Activated CD4-positive, alpha-beta T cell treated with anti-CD3 and anti-CD28 coated beads for 24 hours (primary cell): ENCODE measurements around the gene COL4A2.

Experiments
- DNase-seq, 2 donors: peaks; one replicate each; pipeline ENCODE4 v3.0.0-alpha.2; 2020; ENCODE audit warnings: low read depth in 2 of 2

The COL4A2 gene

GRCh38 chr13:110354715-110355473, 47.8 kb downstream of the COL4A2 start:
- DNase-seq = no peak

- no peak for DNase-seq
These were observed 49.3 kb downstream of the COL4A2 start for GRCh38 chr13:110356362-110356761.

- DNase-seq = no peak
These were observed 51.3 kb downstream of the COL4A2 start for GRCh38 chr13:110358381-110358780.

GRCh38 chr13:110359840-110360301, 52.8 kb downstream of the COL4A2 start:
- DNase-seq = no peak

GRCh38 chr13:110360598-110360997, 53.5 kb downstream of the COL4A2 start:
- no peak for DNase-seq

- no peak for DNase-seq
These were observed 54.4 kb downstream of the COL4A2 start for GRCh38 chr13:110361365-110361911.

GRCh38 chr13:110363010-110363409, 55.9 kb downstream of the COL4A2 start:
- no peak for DNase-seq

- no peak for DNase-seq
These were observed 57.0 kb downstream of the COL4A2 start for GRCh38 chr13:110364081-110364480.

GRCh38 chr13:110365876-110366275, 58.8 kb downstream of the COL4A2 start:
- no peak for DNase-seq

- DNase-seq = no peak
These were observed 59.6 kb downstream of the COL4A2 start for GRCh38 chr13:110366733-110367132.

- DNase-seq = no peak
These were observed 60.5 kb downstream of the COL4A2 start for GRCh38 chr13:110367620-110368019.

- DNase-seq = no peak
These were observed 61.3 kb downstream of the COL4A2 start for GRCh38 chr13:110368408-110368807.

GRCh38 chr13:110369400-110369799, 62.3 kb downstream of the COL4A2 start:
- DNase-seq = no peak

GRCh38 chr13:110371550-110372465, 64.7 kb downstream of the COL4A2 start:
- DNase-seq = no peak

- DNase-seq = no peak
These were observed 65.6 kb downstream of the COL4A2 start for GRCh38 chr13:110372676-110373075.

GRCh38 chr13:110373617-110374016, 66.5 kb downstream of the COL4A2 start:
- no peak for DNase-seq

GRCh38 chr13:110374431-110375370, 67.6 kb downstream of the COL4A2 start:
- DNase-seq = no peak

GRCh38 chr13:110376120-110376519, 69.0 kb downstream of the COL4A2 start:
- no peak for DNase-seq

GRCh38 chr13:110377178-110377825, 70.2 kb downstream of the COL4A2 start:
- DNase-seq = no peak

GRCh38 chr13:110377826-110378201, 70.7 kb downstream of the COL4A2 start:
- DNase-seq = no peak

GRCh38 chr13:110379358-110379757, 72.3 kb downstream of the COL4A2 start:
- DNase-seq = no peak
